Colonic mucosa (tissue), 4 donors: ENCODE measurements around the gene RPS6KC1. TPM values are rescaled to one million over a fixed set of nuclear protein-coding genes. Genes with fewer than 3 reads are reported as not detected.
"Not testable (repeated sequence)": the region's sequence is repeated elsewhere in the genome, so short reads cannot be mapped to it uniquely, and the experiment has no call there.

ENCODE experiments used
- DNase-seq: peaks from one replicate; pipeline ENCODE4 v3.0.0-alpha.2; 2020
- H3K27ac ChIP-seq: fragments of 200-600 bp; one replicate; pipeline ENCODE4 v1.8.0; 2021
- H3K27me3 ChIP-seq: fragments of 200-600 bp; one replicate; pipeline ENCODE4 v1.8.0; 2021
- H3K36me3 ChIP-seq: fragments of 200-600 bp; one replicate; pipeline ENCODE4 v1.8.0; 2021
- H3K4me1 ChIP-seq: fragments of 200-600 bp; one replicate; pipeline ENCODE4 v1.8.0; 2021; ENCODE audit warnings: mild to moderate bottlenecking
- H3K4me3 ChIP-seq: fragments of 200-600 bp; one replicate; pipeline ENCODE4 v1.8.0; 2021
- H3K9ac ChIP-seq, 2 donors: one replicate each; pipeline ENCODE4 v1.7.0; 2013; ENCODE audit warnings: control low read depth in 2 of 2, low read depth in 2 of 2, low read length in 2 of 2
- H3K9me3 ChIP-seq: fragments of 200-600 bp; one replicate; pipeline ENCODE4 v1.8.0; 2021
- CTCF ChIP-seq: fragments of 200-600 bp; IDR thresholded peaks from one replicate; pipeline ENCODE4 v1.8.0; 2022; ENCODE audit warnings: antibody characterized with exemption, mild to moderate bottlenecking
- intact Hi-C: fragments of 100-400 bp; cut with DNase I; formaldehyde crosslinking; loops from one replicate; pipeline ENCODE4 v1.14.1; 2022
- total RNA-seq, 2 donors: library from RNA; stranded (reverse); fragmentation: NEBNext Ultra II Directional in 1 of 2; extraction: Animal tissue kit (Norgen Biotek cat#: 25700) in 1 of 2; gene quantifications; one replicate each; pipeline ENCODE4 v1.2.1, GENCODE V29; 2021
- donor health status: healthy.
- donor health status: DM: no; HTN: no; CAD: no.
- donor health status: DM: no; HTN: no; CAD: no.

The RPS6KC1 gene
- total RNA-seq, 2 donors from 2014 or later: 8.8 to 9.6 TPM

- H3K9ac ChIP-seq: no peak overlapping the region
- DNase-seq: no peak
- no peaks in the 10 kb centered on the region for H3K27me3 ChIP-seq
- H3K9me3 ChIP-seq: no peaks in the 10 kb centered on the region
- H3K4me1 ChIP-seq: no peaks in the 10 kb centered on the region
- H3K36me3 ChIP-seq: no peaks in the 10 kb centered on the region
- intact Hi-C loops: no loop called here
- TF ChIP-seq CTCF: no peak
- no peak overlapping the region for H3K4me3 ChIP-seq
- no peak overlapping the region for H3K27ac ChIP-seq
These were observed 18.4 kb upstream of the RPS6KC1 start for GRCh38 chr1:213032651-213033050.

- Histone ChIP-seq H3K27me3 (no peaks in the 10 kb centered on the region), H3K4me1 (no peaks in the 10 kb centered on the region), H3K9me3 (no peaks in the 10 kb centered on the region), H3K9ac (no peak overlapping the region), H3K4me3 (no peak overlapping the region), H3K27ac (no peak overlapping the region), H3K36me3 (no peaks in the 10 kb centered on the region)
- no peak for DNase-seq
- TF ChIP-seq CTCF: no peak
- intact Hi-C loops: no loop called here
These were observed 16.3 kb upstream of the RPS6KC1 start for GRCh38 chr1:213034713-213035112.

GRCh38 chr1:213035573-213035972, 15.5 kb upstream of the RPS6KC1 start:
- no peak for DNase-seq
- TF ChIP-seq CTCF: no peak

GRCh38 chr1:213041443-213041842, 9.6 kb upstream of the RPS6KC1 start:
- no peaks in the 10 kb centered on the region for H3K4me1 ChIP-seq
- no peaks in the 10 kb centered on the region for H3K27me3 ChIP-seq
- no peaks in the 10 kb centered on the region for H3K9me3 ChIP-seq
- intact Hi-C loops: no loop called here
- DNase-seq: no peak
- TF ChIP-seq CTCF: no peak
- no peak overlapping the region for H3K9ac ChIP-seq
- H3K36me3 ChIP-seq: no peaks in the 10 kb centered on the region
- H3K4me3 ChIP-seq: no peak overlapping the region
- H3K27ac ChIP-seq: no peak overlapping the region

More at GRCh38 chr1:213035573-213035972, 15.5 kb upstream of the RPS6KC1 start:
- intact Hi-C loops: no loop called here
- no peaks in the 10 kb centered on the region for H3K36me3 ChIP-seq
- H3K27ac ChIP-seq: no peak overlapping the region
- no peaks in the 10 kb centered on the region for H3K4me1 ChIP-seq
- no peak overlapping the region for H3K9ac ChIP-seq
- no peak overlapping the region for H3K4me3 ChIP-seq
- no peaks in the 10 kb centered on the region for H3K27me3 ChIP-seq
- H3K9me3 ChIP-seq: no peaks in the 10 kb centered on the region

GRCh38 chr1:213045321-213046226, 5.5 kb upstream of the RPS6KC1 start:
- H3K36me3 ChIP-seq, H3K9ac ChIP-seq, intact Hi-C loops, H3K9me3 ChIP-seq, H3K27ac ChIP-seq, H3K27me3 ChIP-seq, H3K4me1 ChIP-seq, DNase-seq, H3K4me3 ChIP-seq: not testable (repeated sequence)

- no peaks in the 10 kb centered on the region for H3K4me1 ChIP-seq
- no peak overlapping the region for H3K4me3 ChIP-seq
- no peak for TF ChIP-seq CTCF
- H3K9ac ChIP-seq: no peak overlapping the region
- DNase-seq: no peak
- H3K36me3 ChIP-seq: no peaks in the 10 kb centered on the region
- intact Hi-C loops: no loop called here
- no peaks in the 10 kb centered on the region for H3K9me3 ChIP-seq
- H3K27me3 ChIP-seq: no peaks in the 10 kb centered on the region
- no peak overlapping the region for H3K27ac ChIP-seq
These were observed 1.8 kb upstream of the RPS6KC1 start for GRCh38 chr1:213049232-213049631.
